PC-9 (cell line): ENCODE measurements around the gene MRLN. TPM values are rescaled to one million over a fixed set of nuclear protein-coding genes. Genes with fewer than 3 reads are reported as not detected.

ENCODE experiments used
- Bru-seq: library from RNA; stranded (reverse); fragments of 400-500 nt; gene quantifications from one replicate; lab custom pipeline; 2021; lab: Mats Ljungman, UMichigan
- BruChase-seq, 2 experiments: library from RNA; stranded (reverse); fragments of 400-500 nt; gene quantifications; one replicate each; lab custom pipeline; 2021; lab: Mats Ljungman, UMichigan
- BruUV-seq: library from RNA; stranded (reverse); fragments of 400-500 nt; replicated peaks from 2 replicates; lab custom pipeline; 2021; lab: Mats Ljungman, UMichigan
- CTCF ChIA-PET: fragments of 300-600 bp; sonication (Branson Sonifier 250); formaldehyde crosslinking; loops from one replicate; lab custom pipeline; 2022; ENCODE audit warnings: antibody characterized with exemption; lab: Charles Lee
- POLR2A ChIA-PET: fragments of 300-600 bp; sonication (Branson Sonifier 250); formaldehyde crosslinking; loops from one replicate; lab custom pipeline; 2022; ENCODE audit warnings: antibody characterized with exemption; ENCODE audit not compliant: unreplicated experiment; lab: Charles Lee
- DNase-seq, 2 experiments: peaks; one replicate each; pipeline versions ENCODE4 v3.0.0 to v3.0.0-alpha.2; 2015 to 2022; ENCODE audit warnings: mixed read lengths in 1 of 2
- H2AFZ ChIP-seq: fragments of 200-600 bp; sonication (generic); 2 replicates; pipeline ENCODE4 v1.8.1; 2017; ENCODE audit warnings: antibody characterized with exemption
- H3F3A ChIP-seq: fragments of 200-600 bp; sonication (generic); 2 replicates; pipeline ENCODE4 v1.8.1; 2017; ENCODE audit warnings: antibody characterized with exemption, mild to moderate bottlenecking, low read depth; ENCODE audit not compliant: insufficient read depth
- H3K27ac ChIP-seq: fragments of 200-600 bp; sonication (generic); 2 replicates; pipeline ENCODE4 v1.6.1; 2016; ENCODE audit warnings: mixed run types
- H3K27me3 ChIP-seq: fragments of 200-600 bp; sonication (generic); 2 replicates; pipeline ENCODE4 v1.6.1; 2016; ENCODE audit warnings: low read depth, mixed run types; ENCODE audit not compliant: insufficient read depth
- H3K36me3 ChIP-seq: fragments of 200-600 bp; sonication (generic); 2 replicates; pipeline ENCODE4 v1.6.1; 2016; ENCODE audit warnings: low read depth, mixed run types
- H3K4me1 ChIP-seq: fragments of 200-600 bp; sonication (generic); replicated peaks from 2 replicates; pipeline ENCODE4 v1.6.1; 2016; ENCODE audit warnings: mixed run types; ENCODE audit not compliant: insufficient read depth
- H3K4me2 ChIP-seq: fragments of 200-600 bp; sonication (generic); 2 replicates; pipeline ENCODE4 v1.6.1; 2017; ENCODE audit warnings: mixed run types
- H3K4me3 ChIP-seq: fragments of 200-600 bp; sonication (generic); 2 replicates; pipeline ENCODE4 v1.6.1; 2016; ENCODE audit warnings: mixed run types
- H3K79me2 ChIP-seq: fragments of 200-600 bp; sonication (generic); 2 replicates; pipeline ENCODE4 v1.6.1; 2017; ENCODE audit warnings: low read depth, mixed run types
- H3K9me2 ChIP-seq: fragments of 200-600 bp; sonication (generic); 2 replicates; pipeline ENCODE4 v1.8.1; 2017; ENCODE audit warnings: mild to moderate bottlenecking; ENCODE audit not compliant: insufficient read depth
- H3K9me3 ChIP-seq: fragments of 200-600 bp; sonication (generic); 2 replicates; pipeline ENCODE4 v1.8.1; 2016; ENCODE audit warnings: low read depth; ENCODE audit not compliant: insufficient read depth
- H4K20me1 ChIP-seq: fragments of 200-600 bp; sonication (generic); 2 replicates; pipeline ENCODE4 v1.8.1; 2017; ENCODE audit not compliant: insufficient read depth
- EZH2 ChIP-seq: fragments of 200-600 bp; sonication (generic); IDR thresholded peaks from 2 replicates; pipeline ENCODE4 v1.8.0; 2017; ENCODE audit warnings: antibody characterized with exemption, low read depth
- intact Hi-C: fragments of 100-400 bp; cut with micrococcal nuclease; formaldehyde crosslinking; loops from one replicate; pipeline ENCODE4 v1.10.0; 2022; ENCODE audit not compliant: unreplicated experiment
- long read RNA-seq: library from polyadenylated mRNA; stranded (forward); transcript quantifications from one replicate; pipeline ENCODE4 v2.0.0, GENCODE V29; 2022
- total RNA-seq: library from RNA; stranded (reverse); gene quantifications from 2 replicates; pipeline ENCODE4 v1.2.3, GENCODE V29; 2021
- TF ChIP-seq, protein P1 (sequence below): fragments of 200-600 bp; sonication (generic); conservative IDR thresholded peaks from 2 replicates; pipeline ENCODE4 v1.6.1; 2017; ENCODE audit warnings: mixed run types, antibody characterized with exemption, mild to moderate bottlenecking, moderate library complexity

MRLN gene
- not detected in 2 replicates for total RNA-seq
- percentile 19 among the genes with signal in this experiment for Bru-seq, nascent RNA
- BruChase-seq, experiment 1, labeled RNA remaining after a 2-hour chase = percentile 37 among the genes with signal in this experiment
- BruChase-seq, experiment 2, labeled RNA remaining after a 6-hour chase = percentile 22 among the genes with signal in this experiment
- long read RNA-seq = 0 reads

DNA sequence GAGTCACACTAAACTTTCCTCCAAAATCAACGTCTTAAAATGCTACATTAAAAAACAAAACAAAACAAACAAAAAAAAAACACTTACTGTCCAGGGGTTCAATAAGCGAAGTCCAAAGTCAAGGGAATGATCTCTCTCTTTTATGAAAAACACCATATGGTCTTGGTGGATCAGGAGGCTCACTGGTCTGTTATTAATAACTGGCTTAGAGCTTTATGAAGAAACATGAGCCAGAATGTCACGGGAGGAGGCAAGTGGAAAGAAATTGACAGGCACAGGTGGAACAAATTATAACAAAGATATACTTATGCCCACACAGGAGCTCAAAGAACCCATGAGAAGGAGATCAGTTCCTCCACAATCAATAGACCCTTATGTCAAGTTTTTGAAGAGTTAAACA, at the start of gene MRLN:
MRLN (minus strand) TSS at position 189 of the 400 bp plus-strand sequence.
- no peak for DNase-seq
- Histone ChIP-seq H3K27me3 (no peaks in the 10 kb centered on the region), H3K9me3 (no peaks in the 10 kb centered on the region), H2AFZ (no peak within 1 kb of the TSS), H3K4me3 (no peak within 1 kb of the TSS), H3K36me3 (no peaks in the 10 kb centered on the region), H3F3A (no peaks in the 10 kb centered on the region), H4K20me1 (no peaks in the 10 kb centered on the region), H3K4me1 (no peaks in the 10 kb centered on the region), H3K27ac (no peak within 1 kb of the TSS), H3K79me2 (no peaks in the 10 kb centered on the region), H3K9me2 (no peaks in the 10 kb centered on the region), H3K4me2 (no peak within 1 kb of the TSS)
- TF ChIP-seq EZH2 = no peak
- TF ChIP-seq, protein P1, sequence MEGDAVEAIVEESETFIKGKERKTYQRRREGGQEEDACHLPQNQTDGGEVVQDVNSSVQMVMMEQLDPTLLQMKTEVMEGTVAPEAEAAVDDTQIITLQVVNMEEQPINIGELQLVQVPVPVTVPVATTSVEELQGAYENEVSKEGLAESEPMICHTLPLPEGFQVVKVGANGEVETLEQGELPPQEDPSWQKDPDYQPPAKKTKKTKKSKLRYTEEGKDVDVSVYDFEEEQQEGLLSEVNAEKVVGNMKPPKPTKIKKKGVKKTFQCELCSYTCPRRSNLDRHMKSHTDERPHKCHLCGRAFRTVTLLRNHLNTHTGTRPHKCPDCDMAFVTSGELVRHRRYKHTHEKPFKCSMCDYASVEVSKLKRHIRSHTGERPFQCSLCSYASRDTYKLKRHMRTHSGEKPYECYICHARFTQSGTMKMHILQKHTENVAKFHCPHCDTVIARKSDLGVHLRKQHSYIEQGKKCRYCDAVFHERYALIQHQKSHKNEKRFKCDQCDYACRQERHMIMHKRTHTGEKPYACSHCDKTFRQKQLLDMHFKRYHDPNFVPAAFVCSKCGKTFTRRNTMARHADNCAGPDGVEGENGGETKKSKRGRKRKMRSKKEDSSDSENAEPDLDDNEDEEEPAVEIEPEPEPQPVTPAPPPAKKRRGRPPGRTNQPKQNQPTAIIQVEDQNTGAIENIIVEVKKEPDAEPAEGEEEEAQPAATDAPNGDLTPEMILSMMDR = no peak
- ChIA-PET CTCF (no interaction called here), POLR2A (no interaction called here)
- intact Hi-C loops = no loop called here
- no TSS peak for BruUV-seq

DNA sequence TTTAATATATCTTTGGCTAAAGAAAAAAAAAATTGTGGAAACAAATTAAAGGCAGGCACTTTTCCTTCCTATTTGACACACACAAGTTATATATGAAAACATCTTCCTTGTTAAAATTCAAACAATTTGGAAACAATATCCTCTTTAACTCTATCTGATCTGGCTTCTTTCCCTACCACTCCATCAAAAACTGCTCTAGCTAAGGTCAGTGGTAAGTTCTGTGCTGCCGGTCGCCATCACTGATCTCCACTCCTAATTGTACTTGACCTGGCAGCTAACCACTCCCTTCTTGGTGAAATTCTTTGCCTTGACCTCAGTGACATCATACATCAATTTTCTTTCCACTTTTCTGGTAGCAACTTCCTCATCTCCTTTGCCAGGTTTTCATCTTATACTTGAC, 47.9 kb upstream of the MRLN start:
- DNase-seq = no peak
- Histone ChIP-seq H4K20me1 (peaks cover 6% of the 10 kb centered on the region; the same call in 1 of the 2 replicates), H3K27me3 (no peaks in the 10 kb centered on the region), H3K4me3 (no peak overlapping the region), H3K9me3 (no peaks in the 10 kb centered on the region; the same call in 1 of the 2 replicates), H3K36me3 (peaks cover 38% of the 10 kb centered on the region), H3K79me2 (no peaks in the 10 kb centered on the region), H3K4me1 (no peaks in the 10 kb centered on the region), H2AFZ (no peak overlapping the region), H3F3A (peaks cover 8% of the 10 kb centered on the region; the same call in 1 of the 2 replicates), H3K27ac (no peak overlapping the region), H3K4me2 (no peak overlapping the region), H3K9me2 (no peaks in the 10 kb centered on the region; the same call in 1 of the 2 replicates)
- ChIA-PET POLR2A (no interaction called here), CTCF (no interaction called here)
- intact Hi-C loops = loop anchor here (10.0 kb wide), 1 partner anchor 556 kb away; no protein-coding TSS in a partner anchor
- TF ChIP-seq, protein P1 = no peak
- TF ChIP-seq EZH2 = no peak
- no TSS peak for BruUV-seq

DNA sequence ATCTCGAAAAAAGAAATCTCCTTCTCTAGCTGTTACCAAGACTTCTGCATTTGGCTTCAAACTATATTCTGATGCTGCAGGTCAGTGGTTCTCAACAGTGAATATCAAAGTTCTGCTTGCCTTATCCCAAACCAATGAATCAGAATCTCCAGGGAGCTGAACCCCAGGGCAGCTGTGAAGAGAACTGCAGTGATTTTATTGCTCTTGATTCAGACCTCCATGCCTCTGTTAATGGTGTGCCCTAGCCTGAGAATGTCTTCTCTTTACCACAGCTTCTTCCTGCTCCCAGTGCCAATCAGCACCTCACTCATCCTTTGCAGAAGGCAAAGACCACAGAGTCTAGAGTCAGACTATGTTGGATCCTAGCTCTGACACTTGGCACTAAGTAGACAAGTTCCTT, 46.2 kb upstream of the MRLN start:
- Histone ChIP-seq H4K20me1 (peaks cover 6% of the 10 kb centered on the region; the same call in 1 of the 2 replicates), H3F3A (peaks cover 13% of the 10 kb centered on the region), H3K4me1 (peaks cover 4% of the 10 kb centered on the region), H3K9me3 (no peaks in the 10 kb centered on the region; the same call in 1 of the 2 replicates), H3K36me3 (peaks cover 30% of the 10 kb centered on the region), H3K27me3 (no peaks in the 10 kb centered on the region), H3K4me3 (no peak overlapping the region), H2AFZ (no peak overlapping the region), H3K79me2 (no peaks in the 10 kb centered on the region), H3K27ac (no peak overlapping the region), H3K4me2 (no peak overlapping the region), H3K9me2 (no peaks in the 10 kb centered on the region; the same call in 1 of the 2 replicates)
- BruUV-seq = no TSS peak
- TF ChIP-seq, protein P1 = no peak
- no peak for TF ChIP-seq EZH2
- DNase-seq = no peak
- intact Hi-C loops = no loop called here
- ChIA-PET CTCF (no interaction called here), POLR2A (no interaction called here)
